Esophagus muscularis mucosa (tissue), 4 donors: ENCODE data around the gene ASIC2.

ENCODE experiments used
- EP300 ChIP-seq: sonication (generic); formaldehyde crosslinking; IDR thresholded peaks from one replicate; pipeline ENCODE4 v1.6.1; 2017; ENCODE audit warnings: antibody characterized with exemption
- POLR2A ChIP-seq: fragments of 450-650 bp; IDR thresholded peaks from one replicate; pipeline ENCODE4 v1.6.1; 2017; ENCODE audit warnings: antibody characterized with exemption, moderate library complexity, mild to moderate bottlenecking, low read depth
- POLR2AphosphoS5 ChIP-seq, 2 donors: sonication (generic); formaldehyde crosslinking; IDR thresholded peaks; one replicate each; pipeline ENCODE4 v1.6.1; 2017; ENCODE audit warnings: antibody characterized with exemption in 2 of 2
- TF ChIP-seq, protein P1 (sequence below), 3 experiments: fragments of 200-600 bp in 2 of 3; fragments of 450-650 bp in 1 of 3; sonication (generic) in 2 of 3; IDR thresholded peaks; one replicate each; pipeline ENCODE4 v1.5.1; 2017 to 2019; ENCODE audit warnings: antibody characterized with exemption in 3 of 3, mild to moderate bottlenecking in 2 of 3, moderate library complexity in 1 of 3

DNA sequence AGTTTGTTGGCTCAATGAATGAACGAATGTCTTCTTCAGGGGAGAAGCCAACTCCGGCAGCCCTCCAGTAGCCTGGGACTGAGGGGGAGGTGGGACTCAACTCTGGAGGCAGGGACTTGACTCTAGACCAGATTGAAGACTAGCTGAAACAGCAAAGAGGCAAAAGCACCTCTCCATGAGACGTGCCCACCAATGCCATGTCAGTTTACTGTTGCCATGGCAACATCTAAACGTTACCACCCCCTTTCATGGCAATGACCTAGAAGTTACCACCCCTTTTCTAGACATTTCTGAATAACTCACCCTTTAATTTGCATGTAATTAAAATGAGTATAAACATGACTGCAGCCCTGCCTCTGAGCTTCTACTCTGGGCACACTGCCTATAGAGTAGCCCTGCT lies 91.8 kb downstream of the ASIC2 start:
- TF ChIP-seq, protein P1, sequence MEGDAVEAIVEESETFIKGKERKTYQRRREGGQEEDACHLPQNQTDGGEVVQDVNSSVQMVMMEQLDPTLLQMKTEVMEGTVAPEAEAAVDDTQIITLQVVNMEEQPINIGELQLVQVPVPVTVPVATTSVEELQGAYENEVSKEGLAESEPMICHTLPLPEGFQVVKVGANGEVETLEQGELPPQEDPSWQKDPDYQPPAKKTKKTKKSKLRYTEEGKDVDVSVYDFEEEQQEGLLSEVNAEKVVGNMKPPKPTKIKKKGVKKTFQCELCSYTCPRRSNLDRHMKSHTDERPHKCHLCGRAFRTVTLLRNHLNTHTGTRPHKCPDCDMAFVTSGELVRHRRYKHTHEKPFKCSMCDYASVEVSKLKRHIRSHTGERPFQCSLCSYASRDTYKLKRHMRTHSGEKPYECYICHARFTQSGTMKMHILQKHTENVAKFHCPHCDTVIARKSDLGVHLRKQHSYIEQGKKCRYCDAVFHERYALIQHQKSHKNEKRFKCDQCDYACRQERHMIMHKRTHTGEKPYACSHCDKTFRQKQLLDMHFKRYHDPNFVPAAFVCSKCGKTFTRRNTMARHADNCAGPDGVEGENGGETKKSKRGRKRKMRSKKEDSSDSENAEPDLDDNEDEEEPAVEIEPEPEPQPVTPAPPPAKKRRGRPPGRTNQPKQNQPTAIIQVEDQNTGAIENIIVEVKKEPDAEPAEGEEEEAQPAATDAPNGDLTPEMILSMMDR (IDR thresholded peaks at IDR 0.05), result no peak
- TF ChIP-seq POLR2A, result no peak
- no peak for TF ChIP-seq EP300
- TF ChIP-seq POLR2AphosphoS5 (IDR thresholded peaks at IDR 0.05), result no peak
